Kidney epithelial cell (primary cell): Measurements from ENCODE around the gene MPC2. TPM values are rescaled to one million over a fixed set of nuclear protein-coding genes. Genes with fewer than 3 reads are reported as not detected.
"Not testable (repeated sequence)": the region's sequence is repeated elsewhere in the genome, so short reads cannot be mapped to it uniquely, and the experiment has no call there.

Experiments
- DNase-seq: peaks from one replicate; pipeline ENCODE4 v3.0.0-alpha.2; 2010; ENCODE audit warnings: low read depth
- H3K27me3 ChIP-seq: 2 replicates; pipeline ENCODE4 v1.6.0; 2011; ENCODE audit warnings: low read length; ENCODE audit not compliant: control insufficient read depth, insufficient read depth
- H3K36me3 ChIP-seq: 2 replicates; pipeline ENCODE4 v1.5.1; 2011; ENCODE audit warnings: low read length; ENCODE audit not compliant: control insufficient read depth, insufficient read depth
- H3K4me3 ChIP-seq: 2 replicates; pipeline ENCODE4 v1.5.1; 2011; ENCODE audit warnings: low read depth, mild to moderate bottlenecking, control low read depth, low read length
- total RNA-seq: library from RNA; depleted of rRNA; stranded (reverse); fragments of >200 nt; gene quantifications from 2 replicates; pipeline ENCODE4 v1.2.3, GENCODE V29; 2015
- TF ChIP-seq, protein P1 (sequence below): IDR thresholded peaks from 2 replicates; pipeline ENCODE4 v1.5.1; 2011; ENCODE audit warnings: mild to moderate bottlenecking, moderate library complexity, low read length, control low read depth, inconsistent platforms; ENCODE audit not compliant: insufficient read depth, poor library complexity, severe bottlenecking

Gene MPC2
- total RNA-seq, 1 donor from 2014 or later = 15.4 TPM

DNA sequence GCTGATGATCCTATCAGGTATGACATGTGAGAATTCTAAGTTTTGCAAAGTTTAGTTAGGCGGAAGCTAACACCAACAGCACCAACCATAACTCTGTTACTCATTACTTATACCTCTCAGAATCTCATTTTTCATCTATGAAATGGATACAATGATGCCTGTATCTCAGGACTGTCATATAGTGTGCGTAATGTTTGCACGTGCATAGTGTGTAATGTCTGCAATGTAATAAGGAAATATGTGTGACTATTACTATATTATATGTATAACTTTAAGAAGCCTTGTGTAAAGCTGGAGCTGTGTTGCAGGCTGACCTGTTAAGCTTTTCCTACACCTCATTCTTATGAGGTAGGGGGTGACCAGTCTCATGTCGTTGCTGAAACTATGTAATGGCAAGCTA is 36.0 kb downstream of the MPC2 start:
- H3K36me3 ChIP-seq = no peaks in the 10 kb centered on the region
- TF ChIP-seq, protein P1, sequence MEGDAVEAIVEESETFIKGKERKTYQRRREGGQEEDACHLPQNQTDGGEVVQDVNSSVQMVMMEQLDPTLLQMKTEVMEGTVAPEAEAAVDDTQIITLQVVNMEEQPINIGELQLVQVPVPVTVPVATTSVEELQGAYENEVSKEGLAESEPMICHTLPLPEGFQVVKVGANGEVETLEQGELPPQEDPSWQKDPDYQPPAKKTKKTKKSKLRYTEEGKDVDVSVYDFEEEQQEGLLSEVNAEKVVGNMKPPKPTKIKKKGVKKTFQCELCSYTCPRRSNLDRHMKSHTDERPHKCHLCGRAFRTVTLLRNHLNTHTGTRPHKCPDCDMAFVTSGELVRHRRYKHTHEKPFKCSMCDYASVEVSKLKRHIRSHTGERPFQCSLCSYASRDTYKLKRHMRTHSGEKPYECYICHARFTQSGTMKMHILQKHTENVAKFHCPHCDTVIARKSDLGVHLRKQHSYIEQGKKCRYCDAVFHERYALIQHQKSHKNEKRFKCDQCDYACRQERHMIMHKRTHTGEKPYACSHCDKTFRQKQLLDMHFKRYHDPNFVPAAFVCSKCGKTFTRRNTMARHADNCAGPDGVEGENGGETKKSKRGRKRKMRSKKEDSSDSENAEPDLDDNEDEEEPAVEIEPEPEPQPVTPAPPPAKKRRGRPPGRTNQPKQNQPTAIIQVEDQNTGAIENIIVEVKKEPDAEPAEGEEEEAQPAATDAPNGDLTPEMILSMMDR = no peak
- no peak overlapping the region for H3K4me3 ChIP-seq
- no peaks in the 10 kb centered on the region for H3K27me3 ChIP-seq
- DNase-seq = no peak

GRCh38 chr1:167899253-167899681 is 37.6 kb downstream of the MPC2 start:
- DNase-seq = no peak
- TF ChIP-seq, protein P1 = no peak
- no peaks in the 10 kb centered on the region for H3K27me3 ChIP-seq
- H3K4me3 ChIP-seq = no peak overlapping the region
- no peaks in the 10 kb centered on the region for H3K36me3 ChIP-seq

DNA sequence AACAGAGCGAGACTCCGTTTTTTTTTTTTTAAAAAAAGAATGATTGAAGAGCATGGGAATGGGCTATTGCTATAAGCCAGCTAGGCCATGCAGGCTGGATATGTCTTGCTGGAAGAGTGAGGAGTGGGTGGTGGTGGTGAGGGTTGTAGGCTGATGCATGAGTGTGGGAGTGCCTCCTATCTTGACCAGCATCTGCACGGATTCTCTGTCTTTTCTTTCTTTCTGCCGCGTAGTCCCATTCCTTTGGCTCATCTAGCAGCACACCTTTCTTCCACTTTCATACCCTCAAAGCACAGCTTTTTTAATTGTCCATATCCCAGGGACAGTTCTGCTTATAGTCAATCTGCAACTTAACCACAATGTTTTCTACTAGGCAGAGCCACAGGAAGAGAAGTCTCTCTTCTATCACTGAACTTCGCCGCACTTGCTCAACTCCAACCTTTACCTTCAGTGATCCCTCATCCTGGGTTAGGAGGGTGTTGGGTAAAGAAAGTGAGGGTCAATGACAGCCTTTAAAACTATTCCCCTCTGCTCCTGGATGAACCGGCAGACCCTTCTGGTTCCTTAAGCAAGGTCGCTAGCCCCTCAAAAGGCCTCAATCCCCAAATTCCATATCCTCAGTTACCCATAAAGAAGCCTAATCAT is 38.2 kb downstream of the MPC2 start:
- DNase-seq = no peak
- Histone ChIP-seq H3K36me3 (no peaks in the 10 kb centered on the region), H3K27me3 (no peaks in the 10 kb centered on the region), H3K4me3 (no peak overlapping the region)
- TF ChIP-seq, protein P1 = no peak

DNA sequence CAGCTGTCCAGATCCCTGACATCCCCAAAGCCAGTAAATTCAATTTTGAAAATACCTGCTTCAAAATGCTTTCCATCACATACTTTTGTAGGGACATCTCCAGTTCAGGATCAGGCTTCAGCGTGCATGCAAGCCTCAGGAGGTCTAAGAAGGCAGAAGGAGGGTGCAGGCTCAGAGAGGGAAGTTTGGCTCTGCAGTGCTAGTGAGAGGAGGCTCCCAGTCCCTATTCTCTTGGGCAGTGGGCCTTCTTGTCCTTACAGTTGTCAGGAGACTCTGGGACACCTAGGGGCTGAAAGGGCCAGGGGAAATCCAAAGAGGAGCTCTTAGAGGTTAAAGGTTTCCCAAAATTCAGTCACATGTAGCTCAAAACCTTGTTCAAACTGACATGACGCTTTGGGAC is 43.1 kb downstream of the MPC2 start:
- TF ChIP-seq, protein P1 = no peak
- H3K4me3 ChIP-seq = no peak overlapping the region
- H3K27me3 ChIP-seq = no peaks in the 10 kb centered on the region
- DNase-seq = no peak
- H3K36me3 ChIP-seq = no peaks in the 10 kb centered on the region

GRCh38 chr1:167890400-167890799 is 46.5 kb downstream of the MPC2 start:
- TF ChIP-seq, protein P1 = no peak
- H3K4me3 ChIP-seq = no peak overlapping the region
- H3K27me3 ChIP-seq = no peaks in the 10 kb centered on the region
- no peaks in the 10 kb centered on the region for H3K36me3 ChIP-seq
- no peak for DNase-seq

- H3K4me3 ChIP-seq, DNase-seq, H3K27me3 ChIP-seq, H3K36me3 ChIP-seq: not testable (repeated sequence)
Measured at GRCh38 chr1:167887187-167887586, 49.7 kb downstream of the MPC2 start.
